Activated T-helper 9 cell treated with anti-CD3 and anti-CD28 coated beads, Interleukin-2, amount 50 U/mL, for 16 hours (primary cell): ENCODE data around the gene TNFAIP3.
"Not testable (repeated sequence)": the region's sequence is repeated elsewhere in the genome, so short reads cannot be mapped to it uniquely, and the experiment has no call there.

ENCODE experiments used
- DNase-seq: peaks from one replicate; pipeline ENCODE4 v3.0.0-alpha.2; 2020; ENCODE audit warnings: low read depth

Gene TNFAIP3

DNA sequence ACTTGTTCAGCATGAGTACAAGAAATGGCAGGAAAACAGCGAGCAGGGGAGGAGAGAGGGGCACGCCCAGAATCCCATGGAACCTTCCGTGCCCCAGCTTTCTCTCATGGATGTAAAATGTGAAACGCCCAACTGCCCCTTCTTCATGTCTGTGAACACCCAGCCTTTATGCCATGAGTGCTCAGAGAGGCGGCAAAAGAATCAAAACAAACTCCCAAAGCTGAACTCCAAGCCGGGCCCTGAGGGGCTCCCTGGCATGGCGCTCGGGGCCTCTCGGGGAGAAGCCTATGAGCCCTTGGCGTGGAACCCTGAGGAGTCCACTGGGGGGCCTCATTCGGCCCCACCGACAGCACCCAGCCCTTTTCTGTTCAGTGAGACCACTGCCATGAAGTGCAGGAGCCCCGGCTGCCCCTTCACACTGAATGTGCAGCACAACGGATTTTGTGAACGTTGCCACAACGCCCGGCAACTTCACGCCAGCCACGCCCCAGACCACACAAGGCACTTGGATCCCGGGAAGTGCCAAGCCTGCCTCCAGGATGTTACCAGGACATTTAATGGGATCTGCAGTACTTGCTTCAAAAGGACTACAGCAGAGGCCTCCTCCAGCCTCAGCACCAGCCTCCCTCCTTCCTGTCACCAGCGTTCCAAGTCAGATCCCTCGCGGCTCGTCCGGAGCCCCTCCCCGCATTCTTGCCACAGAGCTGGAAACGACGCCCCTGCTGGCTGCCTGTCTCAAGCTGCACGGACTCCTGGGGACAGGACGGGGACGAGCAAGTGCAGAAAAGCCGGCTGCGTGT lies 11.6 kb downstream of the TNFAIP3 start:
- no peak for DNase-seq

DNA sequence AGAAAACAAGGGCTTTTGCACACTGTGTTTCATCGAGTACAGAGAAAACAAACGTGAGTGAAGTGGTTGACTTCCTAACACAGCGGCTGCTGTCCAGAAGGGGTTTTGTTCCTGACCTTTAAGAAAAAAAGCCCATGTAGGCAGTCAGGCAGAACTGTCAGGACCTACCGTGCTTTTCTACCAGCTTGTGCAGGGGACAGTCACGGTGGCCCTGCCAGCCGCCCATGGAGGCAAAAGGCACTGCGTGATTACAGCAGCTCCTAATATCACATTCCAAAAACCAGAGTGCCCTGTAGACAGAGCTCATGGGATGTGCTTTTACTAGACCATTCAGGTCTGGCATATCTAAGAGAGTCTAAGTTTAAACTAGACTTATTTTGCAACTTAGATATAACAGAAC lies 12.2 kb downstream of the TNFAIP3 start:
- no peak for DNase-seq

DNA sequence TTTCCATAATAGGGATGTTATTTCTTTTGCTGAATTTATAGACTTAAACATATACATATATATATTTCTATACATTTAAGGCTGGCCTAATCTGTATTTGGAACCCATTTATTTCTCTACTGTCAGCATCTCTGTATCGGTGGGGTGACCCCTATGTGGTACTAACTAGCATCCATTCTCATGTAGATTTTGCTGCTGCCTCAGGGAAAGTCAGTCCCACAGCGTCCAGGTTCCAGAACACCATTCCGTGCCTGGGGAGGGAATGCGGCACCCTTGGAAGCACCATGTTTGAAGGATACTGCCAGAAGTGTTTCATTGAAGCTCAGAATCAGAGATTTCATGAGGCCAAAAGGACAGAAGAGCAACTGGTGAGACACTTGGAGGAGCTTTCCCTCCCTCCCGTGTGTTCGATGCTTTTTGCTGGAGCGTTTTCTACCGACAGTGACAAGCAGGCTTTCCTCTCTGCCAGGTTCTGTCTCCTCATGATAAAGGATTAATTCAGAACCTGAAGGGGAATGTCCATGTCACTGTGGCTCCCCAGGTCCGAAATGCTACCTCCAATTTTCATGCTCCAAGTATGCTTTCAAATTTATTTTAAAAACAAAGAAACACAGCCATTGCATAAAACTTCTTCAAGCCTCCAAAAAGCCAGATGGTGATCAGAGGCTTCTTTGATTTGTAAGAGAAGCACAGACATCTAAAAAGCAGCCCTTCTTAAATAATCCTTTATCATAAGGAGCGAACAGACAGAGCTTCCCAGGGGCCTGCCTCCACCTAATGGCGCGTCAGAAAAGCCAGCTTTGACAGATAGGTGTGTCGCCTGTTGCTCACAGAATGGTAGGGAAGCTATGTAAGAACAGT lies 13.1 kb downstream of the TNFAIP3 start:
- no peak for DNase-seq

DNA sequence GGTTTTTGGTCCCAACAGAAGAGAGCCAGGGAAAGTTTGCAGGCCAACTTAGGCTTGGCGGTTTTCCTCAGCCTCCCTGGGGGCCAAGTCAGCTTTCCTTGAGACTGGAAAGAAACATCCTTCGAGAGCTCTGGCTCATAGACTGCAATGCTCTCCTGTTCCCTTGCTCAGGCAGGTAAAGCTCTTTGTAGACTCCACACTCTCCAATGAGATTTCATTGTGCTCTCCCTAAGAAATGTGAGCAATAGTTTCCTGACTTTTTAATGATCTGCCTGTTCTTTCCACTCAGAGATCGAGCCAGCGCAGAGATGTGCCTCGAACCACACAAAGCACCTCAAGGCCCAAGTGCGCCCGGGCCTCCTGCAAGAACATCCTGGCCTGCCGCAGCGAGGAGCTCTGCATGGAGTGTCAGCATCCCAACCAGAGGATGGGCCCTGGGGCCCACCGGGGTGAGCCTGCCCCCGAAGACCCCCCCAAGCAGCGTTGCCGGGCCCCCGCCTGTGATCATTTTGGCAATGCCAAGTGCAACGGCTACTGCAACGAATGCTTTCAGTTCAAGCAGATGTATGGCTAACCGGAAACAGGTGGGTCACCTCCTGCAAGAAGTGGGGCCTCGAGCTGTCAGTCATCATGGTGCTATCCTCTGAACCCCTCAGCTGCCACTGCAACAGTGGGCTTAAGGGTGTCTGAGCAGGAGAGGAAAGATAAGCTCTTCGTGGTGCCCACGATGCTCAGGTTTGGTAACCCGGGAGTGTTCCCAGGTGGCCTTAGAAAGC lies 13.9 kb downstream of the TNFAIP3 start:
- no peak for DNase-seq

DNA sequence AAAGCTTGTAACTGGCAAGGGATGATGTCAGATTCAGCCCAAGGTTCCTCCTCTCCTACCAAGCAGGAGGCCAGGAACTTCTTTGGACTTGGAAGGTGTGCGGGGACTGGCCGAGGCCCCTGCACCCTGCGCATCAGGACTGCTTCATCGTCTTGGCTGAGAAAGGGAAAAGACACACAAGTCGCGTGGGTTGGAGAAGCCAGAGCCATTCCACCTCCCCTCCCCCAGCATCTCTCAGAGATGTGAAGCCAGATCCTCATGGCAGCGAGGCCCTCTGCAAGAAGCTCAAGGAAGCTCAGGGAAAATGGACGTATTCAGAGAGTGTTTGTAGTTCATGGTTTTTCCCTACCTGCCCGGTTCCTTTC lies 14.4 kb downstream of the TNFAIP3 start:
- DNase-seq = no peak

DNA sequence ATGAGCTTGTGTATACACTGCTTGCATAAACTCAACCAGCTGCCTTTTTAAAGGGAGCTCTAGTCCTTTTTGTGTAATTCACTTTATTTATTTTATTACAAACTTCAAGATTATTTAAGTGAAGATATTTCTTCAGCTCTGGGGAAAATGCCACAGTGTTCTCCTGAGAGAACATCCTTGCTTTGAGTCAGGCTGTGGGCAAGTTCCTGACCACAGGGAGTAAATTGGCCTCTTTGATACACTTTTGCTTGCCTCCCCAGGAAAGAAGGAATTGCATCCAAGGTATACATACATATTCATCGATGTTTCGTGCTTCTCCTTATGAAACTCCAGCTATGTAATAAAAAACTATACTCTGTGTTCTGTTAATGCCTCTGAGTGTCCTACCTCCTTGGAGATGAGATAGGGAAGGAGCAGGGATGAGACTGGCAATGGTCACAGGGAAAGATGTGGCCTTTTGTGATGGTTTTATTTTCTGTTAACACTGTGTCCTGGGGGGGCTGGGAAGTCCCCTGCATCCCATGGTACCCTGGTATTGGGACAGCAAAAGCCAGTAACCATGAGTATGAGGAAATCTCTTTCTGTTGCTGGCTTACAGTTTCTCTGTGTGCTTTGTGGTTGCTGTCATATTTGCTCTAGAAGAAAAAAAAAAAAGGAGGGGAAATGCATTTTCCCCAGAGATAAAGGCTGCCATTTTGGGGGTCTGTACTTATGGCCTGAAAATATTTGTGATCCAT lies 15.3 kb downstream of the TNFAIP3 start:
- no peak for DNase-seq

DNA sequence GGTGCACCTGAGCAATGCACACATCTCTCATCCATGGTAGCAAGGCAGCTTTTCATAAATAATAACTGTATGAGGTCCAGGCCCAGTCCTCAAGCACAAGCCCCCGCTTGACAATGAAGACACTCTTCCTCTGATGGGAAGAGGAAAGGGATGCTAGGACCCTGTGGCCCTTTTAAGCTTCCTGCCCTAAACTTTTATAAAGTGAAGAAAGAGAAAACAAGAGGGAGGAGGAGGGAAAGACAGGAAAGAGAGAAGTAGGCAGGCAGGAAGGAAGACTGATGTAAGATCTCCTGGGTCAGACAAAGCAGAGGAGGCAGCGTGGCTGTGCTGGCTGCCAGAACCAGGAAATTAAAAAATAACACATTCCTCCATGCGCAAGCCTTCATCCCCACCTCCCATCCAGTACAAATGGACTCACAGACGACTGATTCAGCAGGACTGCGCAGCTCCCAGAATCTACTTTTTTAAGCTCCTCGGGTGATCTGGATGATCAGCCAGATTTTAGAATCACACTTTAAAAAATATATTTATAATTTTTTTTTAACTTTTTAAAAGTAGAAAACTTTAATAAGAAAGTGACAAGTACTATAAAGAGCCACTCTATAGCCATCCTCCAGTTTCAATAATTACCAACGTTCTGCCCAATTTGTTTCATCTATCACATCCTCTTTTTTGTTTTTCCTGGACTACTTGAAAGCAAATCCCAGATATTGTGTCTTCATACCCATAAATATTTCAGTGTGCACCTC lies 16.5 kb downstream of the TNFAIP3 start:
- DNase-seq = no peak

DNA sequence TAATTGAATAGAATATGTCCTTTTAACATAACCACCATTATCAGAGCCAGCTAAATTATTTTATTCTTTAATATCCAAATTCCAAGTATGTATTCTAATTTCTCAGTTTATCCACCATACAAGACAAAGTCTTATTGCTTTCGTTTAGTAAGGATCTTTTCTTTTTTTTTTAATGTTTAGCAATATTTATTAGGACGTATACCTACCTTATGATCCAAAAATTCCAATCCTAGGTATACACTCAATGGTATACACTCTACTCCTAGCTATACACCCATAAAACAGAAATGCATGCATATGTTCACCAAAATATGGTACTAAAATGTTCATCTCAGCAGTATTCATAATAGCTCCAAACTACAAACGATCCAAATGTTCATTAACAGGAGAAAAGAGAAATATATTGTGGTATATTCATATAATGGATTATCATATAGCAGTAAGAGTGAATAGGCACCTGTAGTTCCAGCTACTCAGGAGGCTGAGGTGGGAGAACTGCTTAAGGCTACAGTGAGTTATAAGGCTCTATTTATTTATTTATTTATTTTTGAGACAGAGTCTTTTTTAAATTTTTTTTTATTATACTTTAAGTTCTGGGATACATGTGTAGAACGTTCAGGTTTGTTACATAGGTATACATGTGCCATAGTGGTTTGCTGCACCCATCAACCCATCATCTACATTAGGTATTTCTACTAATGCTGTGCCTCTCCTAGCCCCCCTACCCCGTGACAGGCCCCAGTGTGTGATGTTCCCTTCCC lies 17.3 kb downstream of the TNFAIP3 start:
- DNase-seq = no peak

DNA sequence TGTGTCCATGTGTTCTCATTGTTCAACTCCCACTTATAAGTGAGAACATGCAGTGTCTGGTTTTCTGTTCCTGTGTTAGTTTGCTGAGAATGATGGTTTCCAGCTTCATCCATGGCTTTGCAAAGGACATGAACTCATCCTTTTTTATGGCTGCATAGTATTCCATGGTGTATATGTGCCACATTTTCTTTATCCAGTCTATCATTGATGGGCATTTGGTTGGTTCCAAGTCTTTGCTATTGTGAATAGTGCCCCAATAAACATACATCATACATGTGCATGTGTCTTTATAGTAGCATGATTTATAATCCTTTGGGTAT lies 17.8 kb downstream of the TNFAIP3 start:
- not testable (repeated sequence) for DNase-seq

DNA sequence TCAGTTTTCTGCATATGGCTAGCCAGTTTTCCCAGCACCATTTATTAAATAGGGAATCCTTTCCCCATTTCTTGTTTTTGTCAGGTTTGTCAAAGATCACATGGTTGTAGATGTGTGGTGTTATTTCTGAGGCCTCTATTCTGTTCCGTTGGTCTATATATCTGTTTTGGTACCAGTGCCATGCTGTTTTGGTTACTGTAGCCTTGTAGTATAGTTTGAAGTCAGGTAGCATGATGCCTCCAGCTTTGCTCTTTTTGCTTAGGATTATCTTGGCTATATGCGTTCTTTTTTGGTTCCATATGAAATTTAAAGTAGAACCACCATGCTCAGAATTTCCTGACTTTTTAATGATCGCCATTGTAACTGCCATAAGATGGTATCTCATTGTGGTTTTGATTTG lies 19.2 kb downstream of the TNFAIP3 start:
- DNase-seq = not testable (repeated sequence)

DNA sequence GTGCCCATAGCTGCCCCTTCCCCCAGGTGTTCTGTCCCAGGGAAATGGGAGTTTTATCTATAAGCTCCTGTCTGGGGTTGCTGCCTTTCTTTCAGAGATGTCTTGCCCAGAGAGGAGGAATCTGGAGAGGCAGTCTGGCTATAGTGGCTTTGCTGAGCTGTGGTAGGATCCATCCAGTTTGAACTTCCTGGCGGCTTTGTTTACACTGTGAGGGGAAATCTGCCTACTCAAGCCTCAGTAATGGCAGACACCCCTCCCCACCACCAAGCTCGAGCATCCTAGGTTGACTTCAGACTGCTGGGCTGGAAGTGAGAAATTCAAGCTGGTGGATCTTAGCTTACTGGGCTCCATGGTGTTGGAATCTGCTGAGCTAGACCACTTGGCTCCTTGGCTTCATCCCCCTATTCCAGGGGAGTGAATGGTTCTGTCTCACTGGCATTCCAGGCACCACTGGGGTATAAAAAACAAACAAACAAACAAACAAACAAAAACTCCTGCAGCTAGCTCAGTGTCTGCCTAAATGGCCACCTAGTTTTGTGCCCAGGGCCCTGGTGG lies 24.0 kb downstream of the TNFAIP3 start:
- no peak for DNase-seq

DNA sequence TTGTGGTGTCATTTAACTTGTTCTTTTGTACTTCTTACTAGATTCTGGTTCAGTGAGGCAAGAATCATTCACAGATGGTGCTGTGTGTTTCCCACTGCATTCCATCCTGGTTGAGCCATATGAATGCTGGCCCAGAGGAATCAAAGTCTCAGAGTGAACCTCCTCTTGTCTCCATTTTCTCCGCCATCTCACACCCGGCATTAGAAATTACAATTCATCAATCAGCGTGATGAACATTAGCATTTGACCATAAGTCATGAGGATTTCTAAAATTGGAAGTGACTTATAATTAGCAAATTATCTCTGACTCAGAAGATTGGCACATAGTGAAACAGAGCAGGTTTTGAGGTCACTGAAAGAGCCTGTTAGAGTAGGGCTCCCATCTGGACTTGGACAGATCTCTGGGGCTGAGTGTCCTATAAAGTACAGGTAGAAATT lies 25.2 kb downstream of the TNFAIP3 start:
- DNase-seq = no peak

DNA sequence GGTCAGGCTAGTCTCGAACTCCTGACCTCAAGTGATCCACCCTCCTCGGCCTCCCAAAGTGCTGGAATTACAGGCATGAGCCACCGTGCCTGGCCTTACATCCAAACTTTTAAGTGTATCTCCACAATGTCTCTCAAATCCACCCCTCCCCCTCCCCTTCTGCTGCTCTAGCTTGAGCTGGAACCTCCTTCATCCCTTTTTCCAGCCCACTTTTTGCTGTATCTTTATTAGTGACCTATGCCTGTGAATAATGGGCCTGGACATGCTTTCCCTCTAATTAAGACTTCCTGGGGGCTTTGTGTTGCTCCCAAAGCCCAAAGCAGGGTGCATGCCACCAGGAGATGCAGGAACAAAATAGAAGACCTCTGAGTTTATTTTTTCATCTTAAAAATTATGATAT lies 26.1 kb downstream of the TNFAIP3 start:
- no peak for DNase-seq

DNA sequence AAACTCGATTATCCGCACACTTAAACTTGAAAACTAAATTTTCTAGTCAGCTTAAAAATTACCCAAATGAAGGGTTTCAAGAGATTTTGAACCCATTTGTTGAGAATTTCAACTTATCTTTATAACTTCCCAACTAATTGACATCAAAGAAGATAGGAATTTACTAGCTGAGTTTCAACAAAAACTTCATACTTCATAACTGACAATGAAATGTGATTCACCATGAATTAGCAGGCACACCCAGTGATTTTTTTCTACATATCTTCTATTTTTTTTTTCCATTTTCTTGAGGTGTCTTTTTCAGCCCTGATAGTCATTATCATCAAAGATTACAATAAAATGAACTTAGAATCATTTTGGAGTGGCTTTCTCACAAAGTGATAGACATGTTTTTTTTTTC lies 26.7 kb downstream of the TNFAIP3 start:
- no peak for DNase-seq

DNA sequence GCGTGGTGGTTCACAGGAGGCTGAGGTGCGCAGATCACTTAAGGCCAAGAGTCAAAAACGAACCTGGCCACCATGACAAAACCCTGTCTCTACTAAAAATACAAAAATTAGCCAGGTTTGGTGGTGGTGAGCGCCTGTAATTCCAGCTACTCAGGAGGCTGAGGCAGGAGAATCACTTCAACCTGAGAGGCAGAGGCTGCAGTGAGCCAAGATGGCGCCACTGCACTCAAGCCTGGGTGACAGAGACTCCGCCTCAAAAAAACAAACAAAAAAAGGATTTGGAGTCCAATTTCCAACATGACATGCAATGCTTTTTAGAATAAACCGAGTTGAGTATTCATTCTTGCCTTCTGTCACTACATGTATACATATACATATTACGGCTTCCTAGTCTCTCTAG lies 27.3 kb downstream of the TNFAIP3 start:
- DNase-seq = not testable (repeated sequence)

DNA sequence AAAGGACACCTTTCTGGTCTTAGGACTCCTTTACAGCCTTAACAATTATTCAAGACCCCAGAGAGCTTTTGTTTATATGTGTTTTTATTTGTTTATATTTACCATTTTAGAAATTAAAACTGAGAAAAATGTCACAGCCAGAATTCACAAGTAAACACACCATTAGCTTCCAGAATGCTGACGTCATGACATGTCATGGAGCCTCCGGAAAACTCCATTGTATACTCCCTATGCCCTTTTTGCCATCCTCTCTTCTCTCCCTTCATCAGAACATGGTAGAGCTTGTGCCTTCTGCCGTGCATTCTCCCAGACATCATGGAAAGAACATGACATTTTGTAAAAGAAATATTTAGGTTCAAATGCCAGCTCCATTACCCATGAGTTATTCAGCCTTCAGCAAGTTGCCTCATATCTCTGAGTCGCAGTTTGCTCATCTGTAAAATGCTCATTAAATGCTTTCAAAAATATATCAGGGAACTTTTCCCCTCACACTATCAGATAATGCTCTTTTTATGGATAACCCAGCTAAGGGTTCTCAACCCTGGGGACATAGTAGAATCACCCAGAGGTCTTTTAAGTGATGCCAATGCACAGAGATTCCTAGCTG lies 27.8 kb downstream of the TNFAIP3 start:
- DNase-seq = no peak

DNA sequence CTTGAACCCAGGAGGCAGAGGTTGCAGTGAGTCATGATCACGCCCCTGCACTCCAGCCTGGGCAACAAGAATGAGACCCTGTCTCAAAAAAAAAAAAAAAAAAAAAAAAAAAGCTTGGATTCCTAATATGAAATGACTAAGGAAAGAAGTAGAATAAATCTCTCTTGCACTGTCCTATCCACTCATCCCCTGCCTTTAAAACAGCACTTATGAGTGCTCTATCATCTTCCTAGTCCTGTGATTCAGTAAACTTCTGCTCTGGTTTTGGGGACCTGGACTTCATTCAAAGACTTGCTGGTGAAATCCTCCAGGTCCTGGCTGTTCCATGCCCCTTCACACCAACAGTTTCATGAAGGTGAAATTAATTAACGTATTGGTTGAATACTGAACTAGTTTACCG lies 29.6 kb downstream of the TNFAIP3 start:
- DNase-seq = no peak

DNA sequence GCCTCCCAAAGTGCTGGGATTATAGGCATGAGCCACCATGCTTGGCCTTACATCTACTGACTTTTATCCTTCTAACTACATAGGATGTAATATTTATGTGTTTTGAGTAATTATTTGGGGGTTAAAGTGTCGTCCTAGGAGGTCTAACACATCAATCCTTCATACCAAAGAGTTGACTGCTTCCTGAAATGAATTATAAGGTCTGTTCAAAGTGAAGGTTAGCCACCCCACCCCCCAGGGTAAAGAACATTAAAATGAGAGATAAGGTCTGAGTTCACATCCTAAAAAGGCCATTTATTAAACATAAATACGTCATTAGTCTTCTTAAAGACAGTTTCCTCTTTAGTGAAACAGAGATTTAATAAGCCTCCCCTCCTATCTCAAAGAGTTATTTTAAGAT lies 33.8 kb downstream of the TNFAIP3 start:
- no peak for DNase-seq

DNA sequence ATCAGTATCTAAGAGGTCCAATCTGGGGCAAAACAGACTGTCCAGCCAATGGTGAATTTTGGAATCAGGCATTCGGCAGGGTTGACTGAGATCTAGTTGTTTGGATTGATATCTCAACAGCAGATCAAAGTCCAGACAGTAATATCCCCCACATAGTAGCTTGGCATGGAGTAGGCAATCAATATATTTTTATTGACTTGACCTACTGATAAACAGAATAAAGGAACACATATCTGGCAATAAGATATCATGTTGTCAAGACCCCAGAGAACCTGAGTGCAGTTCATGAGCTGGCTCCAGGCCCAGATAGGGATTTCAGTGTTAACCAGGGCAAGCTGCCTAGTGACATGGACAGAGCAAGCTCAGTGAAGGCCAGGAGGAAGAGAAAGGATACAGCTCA lies 34.4 kb downstream of the TNFAIP3 start:
- no peak for DNase-seq

DNA sequence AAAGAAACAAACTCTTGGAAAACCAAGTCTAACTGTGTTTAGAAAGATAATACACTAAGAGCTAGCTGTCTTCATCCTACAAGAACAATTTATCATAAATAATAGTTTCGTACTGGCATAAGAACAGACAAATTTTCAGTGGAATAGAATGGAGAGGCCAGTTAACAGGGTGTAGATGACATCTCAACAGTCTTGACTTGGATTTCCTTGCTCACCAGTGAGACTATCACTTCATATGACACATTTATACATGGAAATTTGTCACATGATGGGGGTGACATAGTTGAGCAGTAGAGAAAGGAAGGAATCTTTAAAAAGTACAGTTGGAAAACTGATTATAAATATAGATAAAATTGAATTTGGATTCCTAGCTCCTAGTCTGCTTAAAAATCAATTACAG lies 35.6 kb downstream of the TNFAIP3 start:
- DNase-seq = no peak
